NCI-H1694 (cell line): ENCODE measurements around the gene FAM135A.
"Not testable (repeated sequence)": the region's sequence is repeated elsewhere in the genome, so short reads cannot be mapped to it uniquely, and the experiment has no call there.

Experiments
- DNase-seq: peaks from one replicate; lab custom pipeline; 2025; lab: John Stamatoyannopoulos, UW

The FAM135A gene

GRCh38 chr6:70396796-70397729, 16.2 kb upstream of the FAM135A start:
- no peak for DNase-seq

GRCh38 chr6:70398783-70399728, 14.3 kb upstream of the FAM135A start:
- DNase-seq = no peak

GRCh38 chr6:70404658-70405057, 8.7 kb upstream of the FAM135A start:
- no peak for DNase-seq

- no peak for DNase-seq
Measured at GRCh38 chr6:70409216-70409615, 4.1 kb upstream of the FAM135A start.

GRCh38 chr6:70411542-70412251, 1.6 kb upstream of the FAM135A start:
- DNase-seq = no peak

GRCh38 chr6:70412252-70413113, 825 bp upstream of the FAM135A start:
- no peak for DNase-seq

GRCh38 chr6:70413992-70414494, 735 bp downstream of the FAM135A start:
- peak; percentile 35 for DNase-seq

- DNase-seq = no peak
Measured at GRCh38 chr6:70414813-70415212, 1.5 kb downstream of the FAM135A start.

GRCh38 chr6:70415247-70415646, 1.9 kb downstream of the FAM135A start:
- DNase-seq = no peak

GRCh38 chr6:70415660-70416059, 2.4 kb downstream of the FAM135A start:
- DNase-seq = no peak

- no peak for DNase-seq
Measured at GRCh38 chr6:70421509-70421908, 8.2 kb downstream of the FAM135A start.

- no peak for DNase-seq
Measured at GRCh38 chr6:70423189-70424134, 10.2 kb downstream of the FAM135A start.

GRCh38 chr6:70424291-70424690, 11.0 kb downstream of the FAM135A start:
- DNase-seq = no peak

GRCh38 chr6:70436320-70436719, 23.0 kb downstream of the FAM135A start:
- DNase-seq = no peak

- DNase-seq = no peak
Measured at GRCh38 chr6:70445001-70445400, 31.7 kb downstream of the FAM135A start.

GRCh38 chr6:70447343-70448070, 34.2 kb downstream of the FAM135A start:
- DNase-seq = not testable (repeated sequence)

- DNase-seq = not testable (repeated sequence)
Measured at GRCh38 chr6:70453899-70454298, 40.6 kb downstream of the FAM135A start.

GRCh38 chr6:70456735-70457134, 43.4 kb downstream of the FAM135A start:
- no peak for DNase-seq

- DNase-seq = no peak
Measured at GRCh38 chr6:70459235-70459634, 45.9 kb downstream of the FAM135A start.
